HCT116 (cell line): ENCODE measurements around the gene NXPE3. TPM values are rescaled to one million over a fixed set of nuclear protein-coding genes. Genes with fewer than 3 reads are reported as not detected.

Experiments used
- ATAC-seq: fragments of 200-7000 bp; cut with Tn5 transposase; 2 replicates; pipeline ENCODE4 v1.9.1; 2020; ENCODE audit warnings: mild to moderate bottlenecking, moderate library complexity
- BruUV-seq: library from RNA; stranded (reverse); fragments of 400-500 nt; replicated peaks from 2 replicates; lab custom pipeline; 2021; lab: Mats Ljungman, UMichigan
- CTCF ChIA-PET: fragments of 300-600 bp; sonication (Branson Sonifier 250); formaldehyde crosslinking; loops from one replicate; lab custom pipeline; 2021; ENCODE audit warnings: antibody characterized with exemption; lab: Charles Lee
- POLR2A ChIA-PET: fragments of 300-600, 350-600 bp; sonication (Branson Sonifier 250); formaldehyde crosslinking; loops from one replicate; lab custom pipeline; 2021; ENCODE audit warnings: antibody characterized with exemption; lab: Charles Lee
- RAD21 ChIA-PET, 2 experiments: fragments of 300-600 bp; sonication (Branson Sonifier 250); formaldehyde crosslinking; loops; one replicate each; lab custom pipeline; 2023; ENCODE audit warnings: low total read pairs in 2 of 2; ENCODE audit not compliant: uncharacterized antibody in 2 of 2, unreplicated experiment in 2 of 2, low non-redundant PET in 1 of 2; lab: Charles Lee
- DNase-seq: peaks from one replicate; pipeline ENCODE4 v3.0.0-alpha.2; 2010; ENCODE audit warnings: low read depth, low spot score
- H2AFZ ChIP-seq: fragments of 200-600 bp; shearing (Covaris generic), sonication (generic); 2 replicates; pipeline ENCODE4 v1.6.1; 2017; ENCODE audit warnings: low read depth, mixed run types, mixed read lengths, antibody characterized with exemption, low read length; ENCODE audit not compliant: poor library complexity, severe bottlenecking
- H3K27ac ChIP-seq: 2 replicates; pipeline ENCODE4 v1.5.1; 2012; ENCODE audit warnings: low read depth, low read length
- H3K27me3 ChIP-seq: fragments of 200-600 bp; sonication (generic); 2 replicates; pipeline ENCODE4 v1.6.1; 2016; ENCODE audit warnings: mixed run types, low read length, mixed read lengths; ENCODE audit not compliant: insufficient read depth
- H3K36me3 ChIP-seq, 2 experiments: fragments of 200-500 bp in 1 of 2; fragments of 200-600 bp in 1 of 2; sonication (Bioruptor generic) in 1 of 2; sonication (generic) in 1 of 2; 2 replicates each; pipeline versions ENCODE4 v1.5.1 to v1.6.1; 2014 to 2016; ENCODE audit warnings: low read length in 2 of 2, inconsistent platforms in 1 of 2, mixed read lengths in 1 of 2, mixed run types in 1 of 2; ENCODE audit not compliant: insufficient read depth in 2 of 2, control insufficient read depth in 1 of 2
- H3K4me1 ChIP-seq, 2 experiments: fragments of 200-600 bp in 1 of 2; sonication (generic) in 1 of 2; 2 replicates each; pipeline versions ENCODE4 v1.5.1 to v1.6.1; 2012 to 2017; ENCODE audit warnings: low read length in 2 of 2, inconsistent platforms in 1 of 2, mild to moderate bottlenecking in 1 of 2, mixed read lengths in 1 of 2, mixed run types in 1 of 2, moderate library complexity in 1 of 2; ENCODE audit not compliant: insufficient read depth in 2 of 2, control insufficient read depth in 1 of 2
- H3K4me2 ChIP-seq: fragments of 200-600 bp; sonication (generic); 2 replicates; pipeline ENCODE4 v1.6.1; 2017; ENCODE audit warnings: mixed run types, low read length, mixed read lengths
- H3K4me3 ChIP-seq, 2 experiments: fragments of 200-600 bp in 1 of 2; sonication (generic) in 1 of 2; replicated peaks in 1 of 2; 2 replicates each; pipeline ENCODE4 v1.5.1; 2011 to 2016; ENCODE audit warnings: low read length in 2 of 2, control low read depth in 1 of 2, low read depth in 1 of 2, mild to moderate bottlenecking in 1 of 2, mixed read lengths in 1 of 2, mixed run types in 1 of 2
- H3K79me2 ChIP-seq: fragments of 200-600 bp; sonication (generic); 2 replicates; pipeline ENCODE4 v1.6.1; 2017; ENCODE audit warnings: mild to moderate bottlenecking, mixed run types, low read length, moderate library complexity, mixed read lengths; ENCODE audit not compliant: insufficient read depth
- H3K9ac ChIP-seq: fragments of 200-600 bp; sonication (generic); 2 replicates; pipeline ENCODE4 v1.6.1; 2016; ENCODE audit warnings: low read length, mixed read lengths
- H3K9me2 ChIP-seq: fragments of 200-600 bp; sonication (generic), shearing (Covaris generic); 2 replicates; pipeline ENCODE4 v1.6.1; 2017; ENCODE audit warnings: mixed run types, mild to moderate bottlenecking, moderate library complexity; ENCODE audit not compliant: insufficient read depth
- H3K9me3 ChIP-seq, 2 experiments: fragments of 200-500 bp in 1 of 2; fragments of 200-600 bp in 1 of 2; sonication (Bioruptor generic) in 1 of 2; sonication (generic) in 1 of 2; 2 replicates each; pipeline ENCODE4 v1.6.1; 2014 to 2017; ENCODE audit warnings: low read length in 2 of 2, mixed read lengths in 2 of 2, inconsistent platforms in 1 of 2, low read depth in 1 of 2, mild to moderate bottlenecking in 1 of 2, mixed run types in 1 of 2, moderate library complexity in 1 of 2; ENCODE audit not compliant: control insufficient read depth in 1 of 2, insufficient read depth in 1 of 2
- H4K20me1 ChIP-seq: fragments of 200-600 bp; sonication (generic), shearing (Covaris generic); 2 replicates; pipeline ENCODE4 v1.6.1; 2017; ENCODE audit warnings: mixed run types, mild to moderate bottlenecking, moderate library complexity; ENCODE audit not compliant: insufficient read depth
- CBX3 ChIP-seq: IDR thresholded peaks from 2 replicates; pipeline ENCODE4 v1.6.1; 2012; ENCODE audit warnings: low read depth
- CEBPB ChIP-seq: IDR thresholded peaks from 2 replicates; pipeline ENCODE4 v1.6.1; 2012; ENCODE audit warnings: low read depth
- EGR1 ChIP-seq: IDR thresholded peaks from 2 replicates; pipeline ENCODE4 v1.6.1; 2012; ENCODE audit warnings: low read depth
- FOSL1 ChIP-seq: IDR thresholded peaks from 2 replicates; pipeline ENCODE4 v1.6.1; 2012; ENCODE audit warnings: low read depth
- JUND ChIP-seq: IDR thresholded peaks from 2 replicates; pipeline ENCODE4 v1.6.1; 2012
- MAX ChIP-seq: IDR thresholded peaks from 2 replicates; pipeline ENCODE4 v1.6.1; 2012
- POLR2A ChIP-seq: IDR thresholded peaks from 2 replicates; pipeline ENCODE4 v1.7.0; 2011; ENCODE audit warnings: borderline replicate concordance; ENCODE audit not compliant: insufficient read depth, insufficient read length; ENCODE audit errors: extremely low read depth
- POLR2AphosphoS5 ChIP-seq: IDR thresholded peaks from 2 replicates; pipeline ENCODE4 v1.6.1; 2011; ENCODE audit warnings: mild to moderate bottlenecking, low read depth, low read length, moderate library complexity
- RAD21 ChIP-seq: IDR thresholded peaks from 2 replicates; pipeline ENCODE4 v1.6.1; 2012; ENCODE audit warnings: low read depth, mild to moderate bottlenecking
- REST ChIP-seq: IDR thresholded peaks from 2 replicates; pipeline ENCODE4 v1.6.1; 2012; ENCODE audit warnings: low read depth
- SIN3A ChIP-seq: IDR thresholded peaks from 2 replicates; pipeline ENCODE4 v1.6.1; 2012; ENCODE audit warnings: low read depth
- SP1 ChIP-seq: IDR thresholded peaks from 2 replicates; pipeline ENCODE4 v1.6.1; 2012; ENCODE audit warnings: low read depth
- SRF ChIP-seq: IDR thresholded peaks from 2 replicates; pipeline ENCODE4 v1.6.1; 2012; ENCODE audit warnings: low read depth
- TCF7L2 ChIP-seq: IDR thresholded peaks from 2 replicates; pipeline ENCODE4 v1.7.0; 2011; ENCODE audit warnings: borderline replicate concordance, inconsistent platforms; ENCODE audit not compliant: insufficient read depth, insufficient read length; ENCODE audit errors: extremely low read depth
- YY1 ChIP-seq: IDR thresholded peaks from 2 replicates; pipeline ENCODE4 v1.6.1; 2011; ENCODE audit warnings: low read length, low read depth, moderate library complexity, mild to moderate bottlenecking; ENCODE audit not compliant: insufficient replicate concordance; ENCODE audit errors: extremely low read depth
- ZBTB33 ChIP-seq: IDR thresholded peaks from 2 replicates; pipeline ENCODE4 v1.6.1; 2011; ENCODE audit warnings: mild to moderate bottlenecking, low read length, moderate library complexity; ENCODE audit not compliant: insufficient replicate concordance; ENCODE audit errors: extremely low read depth
- ZFX ChIP-seq: fragments of 450-650 bp; IDR thresholded peaks from 2 replicates; pipeline ENCODE4 v1.6.1; 2017
- ZNF274 ChIP-seq: fragments of 200-500 bp; sonication (Bioruptor generic); IDR thresholded peaks from 2 replicates; pipeline ENCODE4 v1.6.1; 2014; ENCODE audit warnings: mild to moderate bottlenecking, low read depth, low read length, inconsistent platforms
- intact Hi-C: fragments of 100-400 bp; cut with micrococcal nuclease; formaldehyde crosslinking; loops from 2 replicates; pipeline ENCODE4 v1.10.0; 2022
- total RNA-seq: library from RNA; stranded (reverse); gene quantifications from one replicate; pipeline ENCODE4 v1.2.1, GENCODE V29; 2021; ENCODE audit not compliant: unreplicated experiment
- TF ChIP-seq, protein P1 (sequence below): IDR thresholded peaks from 2 replicates; pipeline ENCODE4 v1.6.1; 2012

The NXPE3 gene
- total RNA-seq, 1 experiment from 2014 or later = 4.3 TPM

DNA sequence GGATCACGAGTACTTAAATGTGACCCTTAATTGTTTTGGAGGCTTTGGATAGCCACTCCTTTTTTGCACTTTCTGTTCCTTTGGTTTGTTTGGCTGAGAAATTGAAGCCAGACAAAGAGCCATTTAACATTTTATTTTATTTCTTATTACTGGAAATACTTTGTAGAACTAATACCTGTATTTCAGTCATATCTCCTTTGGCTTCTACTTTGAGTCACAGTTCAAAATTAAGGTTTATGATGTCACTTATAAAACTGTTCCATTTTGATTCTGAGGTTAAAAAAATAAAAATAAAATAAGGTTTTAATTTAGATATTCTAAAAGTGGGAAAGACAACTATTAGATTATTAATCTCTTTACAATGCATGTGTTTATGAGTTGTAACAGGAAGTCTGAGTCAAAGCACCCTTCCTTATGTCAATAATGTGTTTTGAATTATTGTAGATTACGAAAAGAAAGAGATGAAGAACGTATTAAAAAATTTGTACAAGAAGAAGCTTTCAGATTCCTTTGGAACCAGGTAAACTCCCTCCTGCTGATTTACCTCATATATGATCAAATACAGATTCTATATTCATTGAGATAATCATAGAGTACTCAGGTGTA, 16.9 kb upstream of the NXPE3 start:
- Histone ChIP-seq H2AFZ (no peak overlapping the region), H3K9me3 (no peaks in the 10 kb centered on the region), H3K9ac (no peak overlapping the region), H3K4me2 (no peak overlapping the region), H3K79me2 (no peaks in the 10 kb centered on the region), H3K4me3 (no peak overlapping the region), H3K36me3 (peaks cover 8% of the 10 kb centered on the region in 2 experiments; a peak in 2 of 4 replicates), H3K4me1 (no peaks in the 10 kb centered on the region), H3K27me3 (no peaks in the 10 kb centered on the region), H3K9me2 (no peaks in the 10 kb centered on the region), H3K27ac (no peak overlapping the region), H4K20me1 (no peaks in the 10 kb centered on the region)
- RAD21 ChIA-PET = no interaction called here
- CTCF ChIA-PET = no interaction called here
- POLR2A ChIA-PET = no interaction called here
- TF ChIP-seq ZBTB33 (no peak), RAD21 (no peak), MAX (no peak), POLR2A (no peak), ZFX (no peak), SIN3A (no peak), YY1 (no peak), ZNF274 (no peak), JUND (no peak), CBX3 (no peak), SRF (no peak), FOSL1 (no peak), TCF7L2 (no peak), POLR2AphosphoS5 (no peak), EGR1 (no peak), REST (no peak), CEBPB (no peak), SP1 (no peak)
- TF ChIP-seq, protein P1, sequence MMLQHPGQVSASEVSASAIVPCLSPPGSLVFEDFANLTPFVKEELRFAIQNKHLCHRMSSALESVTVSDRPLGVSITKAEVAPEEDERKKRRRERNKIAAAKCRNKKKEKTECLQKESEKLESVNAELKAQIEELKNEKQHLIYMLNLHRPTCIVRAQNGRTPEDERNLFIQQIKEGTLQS = no peak
- no TSS peak for BruUV-seq
- intact Hi-C loops = no loop called here
- no peak for DNase-seq
- ATAC-seq = no peak
